Nephron (organoid): ENCODE data around the gene ATP8B1.
A peak's percentile ranks its signal among the peaks of the same experiment; 100 is the strongest.
"Not testable (repeated sequence)": the region's sequence is repeated elsewhere in the genome, so short reads cannot be mapped to it uniquely, and the experiment has no call there.

ENCODE experiments used
- H3K27ac Mint-ChIP-seq, 3 experiments: 2 replicates each; pipeline ENCODE4 v1.8.0; 2020; ENCODE audit warnings: mixed read lengths in 3 of 3, mild to moderate bottlenecking in 2 of 3, moderate library complexity in 1 of 3
- H3K27me3 Mint-ChIP-seq: 2 replicates; pipeline ENCODE4 v1.8.0; 2021; ENCODE audit warnings: low read depth, mild to moderate bottlenecking, moderate library complexity, mixed read lengths
- H3K36me3 Mint-ChIP-seq: 2 replicates; pipeline ENCODE4 v1.8.0; 2020; ENCODE audit warnings: low read depth, mixed read lengths
- H3K4me1 Mint-ChIP-seq: 2 replicates; pipeline ENCODE4 v1.8.0; 2020; ENCODE audit warnings: mixed read lengths
- H3K4me3 Mint-ChIP-seq, 3 experiments: 2 replicates each; pipeline ENCODE4 v1.8.0; 2020; ENCODE audit warnings: mild to moderate bottlenecking in 3 of 3, mixed read lengths in 3 of 3, moderate library complexity in 2 of 3
- H3K9me3 Mint-ChIP-seq: 2 replicates; pipeline ENCODE4 v1.8.0; 2020; ENCODE audit warnings: mixed read lengths
- TF ChIP-seq, protein P1 (sequence below), 3 experiments: fragments of 200-600 bp; sonication (generic); IDR thresholded peaks; one replicate each; pipeline ENCODE4 v1.5.0; 2021; ENCODE audit warnings: antibody characterized with exemption in 3 of 3; ENCODE audit not compliant: unreplicated experiment in 3 of 3

The ATP8B1 gene

DNA sequence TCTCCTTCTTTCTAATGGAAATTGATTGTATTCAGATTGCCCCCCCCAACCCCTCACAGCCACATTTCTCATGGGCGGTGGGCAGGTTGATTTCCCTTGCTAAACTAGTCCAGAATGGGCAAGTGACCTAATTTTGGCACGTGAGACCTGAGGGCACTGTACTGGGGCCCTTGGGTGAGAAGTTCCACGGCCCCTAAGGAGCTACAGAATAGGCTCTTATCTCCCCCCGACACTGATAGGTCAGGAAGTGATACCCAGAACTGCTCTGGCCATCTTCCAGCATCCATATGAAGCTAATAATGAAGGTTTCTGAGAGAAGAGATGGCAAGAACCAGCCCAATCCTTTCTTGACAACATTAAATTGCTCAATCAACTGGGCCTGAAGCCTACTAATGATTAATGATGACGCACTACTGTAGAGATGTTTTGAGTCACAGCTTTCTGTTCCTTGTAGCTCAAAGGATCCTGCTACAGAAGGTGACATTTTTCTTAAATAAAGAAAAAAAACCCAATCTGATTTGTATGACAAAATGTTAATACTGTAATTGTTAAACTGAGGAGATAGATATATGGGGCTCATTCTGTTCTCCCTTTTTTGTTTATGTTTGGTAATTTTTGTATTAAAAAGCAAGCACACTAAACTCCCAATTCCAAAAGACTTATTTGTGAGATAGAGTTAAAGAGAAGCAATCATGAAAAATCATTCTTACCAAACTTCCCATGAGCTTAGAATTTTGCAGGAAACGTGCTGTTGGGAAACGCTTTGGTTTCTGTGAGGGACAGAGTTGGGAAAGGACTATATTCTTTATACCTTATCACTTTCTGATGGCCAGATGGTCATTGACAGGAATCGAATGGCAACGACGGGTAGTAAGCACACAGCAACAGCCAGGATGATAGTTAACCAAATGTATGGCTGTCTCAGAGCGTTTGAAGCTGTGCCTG is 153.3 kb downstream of the ATP8B1 start:
- TF ChIP-seq, protein P1, sequence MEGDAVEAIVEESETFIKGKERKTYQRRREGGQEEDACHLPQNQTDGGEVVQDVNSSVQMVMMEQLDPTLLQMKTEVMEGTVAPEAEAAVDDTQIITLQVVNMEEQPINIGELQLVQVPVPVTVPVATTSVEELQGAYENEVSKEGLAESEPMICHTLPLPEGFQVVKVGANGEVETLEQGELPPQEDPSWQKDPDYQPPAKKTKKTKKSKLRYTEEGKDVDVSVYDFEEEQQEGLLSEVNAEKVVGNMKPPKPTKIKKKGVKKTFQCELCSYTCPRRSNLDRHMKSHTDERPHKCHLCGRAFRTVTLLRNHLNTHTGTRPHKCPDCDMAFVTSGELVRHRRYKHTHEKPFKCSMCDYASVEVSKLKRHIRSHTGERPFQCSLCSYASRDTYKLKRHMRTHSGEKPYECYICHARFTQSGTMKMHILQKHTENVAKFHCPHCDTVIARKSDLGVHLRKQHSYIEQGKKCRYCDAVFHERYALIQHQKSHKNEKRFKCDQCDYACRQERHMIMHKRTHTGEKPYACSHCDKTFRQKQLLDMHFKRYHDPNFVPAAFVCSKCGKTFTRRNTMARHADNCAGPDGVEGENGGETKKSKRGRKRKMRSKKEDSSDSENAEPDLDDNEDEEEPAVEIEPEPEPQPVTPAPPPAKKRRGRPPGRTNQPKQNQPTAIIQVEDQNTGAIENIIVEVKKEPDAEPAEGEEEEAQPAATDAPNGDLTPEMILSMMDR (IDR thresholded peaks at IDR 0.05; ENCODE audit: unreplicated experiment in 3 of 3): no peak
- Mint-ChIP-seq H3K27ac (no peak overlapping the region), H3K4me1 (no peaks in the 10 kb centered on the region), H3K27me3 (no peaks in the 10 kb centered on the region), H3K4me3 (no peak overlapping the region), H3K36me3 (peaks cover 29% of the 10 kb centered on the region), H3K9me3 (peaks cover 2% of the 10 kb centered on the region)

DNA sequence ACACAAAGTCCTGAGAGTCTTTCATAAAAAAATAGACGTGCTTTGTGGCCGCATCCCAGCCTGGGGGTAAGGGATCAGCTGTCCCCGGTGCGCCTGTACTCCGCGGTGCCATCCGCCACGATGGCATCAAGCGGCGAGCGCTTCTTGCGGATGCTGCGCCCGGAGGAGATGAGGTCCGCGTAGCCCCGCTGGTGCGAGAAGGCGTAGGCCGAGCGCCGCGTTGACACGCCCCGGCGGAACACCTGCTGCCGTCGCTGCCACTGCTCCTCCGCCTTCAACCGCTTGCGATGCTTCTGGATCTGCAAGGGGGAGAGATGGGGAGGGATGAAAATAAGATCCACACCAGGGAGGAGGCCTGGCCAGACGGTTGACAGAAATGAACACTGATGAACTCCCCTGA is 154.7 kb downstream of the ATP8B1 start:
- no peaks in the 10 kb centered on the region for H3K9me3 Mint-ChIP-seq
- no peak overlapping the region for H3K4me3 Mint-ChIP-seq
- H3K36me3 Mint-ChIP-seq: peaks cover 22% of the 10 kb centered on the region
- TF ChIP-seq, protein P1 (IDR thresholded peaks at IDR 0.05; ENCODE audit: unreplicated experiment in 3 of 3): no peak
- no peak overlapping the region for H3K27ac Mint-ChIP-seq
- no peaks in the 10 kb centered on the region for H3K4me1 Mint-ChIP-seq
- H3K27me3 Mint-ChIP-seq: no peaks in the 10 kb centered on the region

DNA sequence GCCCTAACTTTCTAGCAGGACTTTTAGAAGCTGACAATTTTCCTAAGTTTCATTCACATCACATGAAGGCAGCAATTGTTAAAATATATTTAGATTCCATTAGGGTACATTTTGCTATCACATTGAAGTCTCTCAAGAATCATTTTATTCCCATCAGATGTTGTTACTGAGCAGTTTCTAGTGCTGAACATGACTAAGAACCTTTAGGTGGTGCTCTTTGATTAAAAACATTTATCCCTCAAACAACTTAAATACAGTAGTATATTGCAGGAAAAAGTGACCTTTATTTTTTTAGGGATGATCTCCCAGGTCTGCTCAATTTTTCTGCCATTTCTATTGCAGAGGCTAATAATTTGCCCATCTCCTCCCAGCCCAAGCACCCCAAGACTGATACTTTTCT is 158.6 kb downstream of the ATP8B1 start:
- TF ChIP-seq, protein P1 (IDR thresholded peaks at IDR 0.05; ENCODE audit: unreplicated experiment in 3 of 3): peak in 2 of 3 experiments; percentile 23 to 32
- Mint-ChIP-seq H3K27me3 (peaks cover 4% of the 10 kb centered on the region), H3K27ac (peak overlapping the region in 2 of 3 experiments; percentile 31 to 63), H3K36me3 (peaks cover 37% of the 10 kb centered on the region), H3K9me3 (peaks cover 3% of the 10 kb centered on the region), H3K4me1 (no peaks in the 10 kb centered on the region), H3K4me3 (no peak overlapping the region)

DNA sequence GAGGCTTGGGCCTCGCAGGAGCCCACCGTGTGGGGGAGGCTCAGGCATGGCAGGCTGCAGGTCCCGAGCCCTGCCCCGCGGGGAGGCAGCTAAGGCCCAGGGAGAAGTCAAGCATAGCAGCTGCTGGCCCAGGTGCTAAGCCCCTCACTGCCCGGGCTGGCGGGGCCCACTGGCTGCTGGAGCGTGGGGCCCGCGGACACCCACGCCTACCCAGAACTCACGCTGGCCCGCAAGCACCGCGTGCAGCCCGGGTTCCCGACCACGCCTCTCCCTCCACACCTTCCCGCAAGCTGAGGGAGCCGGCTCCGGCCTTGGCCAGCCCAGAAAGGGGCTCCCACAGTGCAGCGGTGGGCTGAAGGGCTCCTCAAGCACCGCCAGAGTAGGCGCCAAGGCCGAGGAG is 159.4 kb downstream of the ATP8B1 start:
- H3K4me1 Mint-ChIP-seq, H3K4me3 Mint-ChIP-seq, H3K27ac Mint-ChIP-seq, H3K27me3 Mint-ChIP-seq, H3K9me3 Mint-ChIP-seq: not testable (repeated sequence)
- peaks cover 38% of the 10 kb centered on the region for H3K36me3 Mint-ChIP-seq

DNA sequence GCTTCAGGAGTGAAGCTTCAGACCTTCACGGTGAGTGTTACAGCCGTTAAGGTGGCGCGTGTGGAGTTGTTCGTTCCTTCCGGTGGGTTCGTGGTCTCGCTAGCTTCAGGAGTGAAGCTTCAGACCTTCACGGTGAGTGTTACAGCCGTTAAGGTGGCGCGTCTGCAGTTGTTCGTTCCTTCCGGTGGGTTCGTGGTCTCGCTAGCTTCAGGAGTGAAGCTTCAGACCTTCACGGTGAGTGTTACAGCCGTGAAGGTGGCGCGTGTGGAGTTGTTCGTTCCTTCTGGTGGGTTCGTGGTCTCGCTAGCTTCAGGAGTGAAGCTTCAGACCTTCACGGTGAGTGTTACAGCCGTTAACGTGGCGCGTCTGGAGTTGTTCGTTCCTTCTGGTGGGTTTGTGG is 160.7 kb downstream of the ATP8B1 start:
- H3K4me1 Mint-ChIP-seq: not testable (repeated sequence)
- peaks cover 41% of the 10 kb centered on the region for H3K36me3 Mint-ChIP-seq

DNA sequence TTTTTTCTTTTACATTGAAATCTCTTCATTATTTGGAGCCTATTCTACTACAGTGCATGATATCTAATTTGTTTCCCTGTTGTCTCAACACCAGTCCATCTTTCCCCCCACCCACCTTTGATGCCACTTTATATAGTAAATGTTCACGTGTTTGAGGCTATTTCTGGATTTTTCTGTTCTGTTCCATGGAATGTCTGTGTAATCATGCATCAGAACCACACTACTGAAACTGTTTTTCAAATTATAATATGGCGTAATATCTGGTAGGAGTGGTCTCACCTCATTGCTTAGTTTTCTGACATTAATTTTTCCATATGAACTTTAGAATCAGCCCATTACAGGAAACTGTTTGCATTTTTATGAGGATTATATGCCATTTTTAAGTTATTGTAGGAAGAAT is 162.4 kb downstream of the ATP8B1 start:
- Mint-ChIP-seq H3K36me3 (peaks cover 38% of the 10 kb centered on the region), H3K4me3 (no peak overlapping the region), H3K4me1 (no peaks in the 10 kb centered on the region), H3K27ac (no peak overlapping the region), H3K9me3 (peaks cover 3% of the 10 kb centered on the region), H3K27me3 (peaks cover 4% of the 10 kb centered on the region)
- TF ChIP-seq, protein P1 (IDR thresholded peaks at IDR 0.05; ENCODE audit: unreplicated experiment in 3 of 3): no peak

More for the DNA sequence above, 160.7 kb downstream of the ATP8B1 start:
- not testable (repeated sequence) for H3K27me3 Mint-ChIP-seq, H3K9me3 Mint-ChIP-seq, H3K4me3 Mint-ChIP-seq, H3K27ac Mint-ChIP-seq

DNA sequence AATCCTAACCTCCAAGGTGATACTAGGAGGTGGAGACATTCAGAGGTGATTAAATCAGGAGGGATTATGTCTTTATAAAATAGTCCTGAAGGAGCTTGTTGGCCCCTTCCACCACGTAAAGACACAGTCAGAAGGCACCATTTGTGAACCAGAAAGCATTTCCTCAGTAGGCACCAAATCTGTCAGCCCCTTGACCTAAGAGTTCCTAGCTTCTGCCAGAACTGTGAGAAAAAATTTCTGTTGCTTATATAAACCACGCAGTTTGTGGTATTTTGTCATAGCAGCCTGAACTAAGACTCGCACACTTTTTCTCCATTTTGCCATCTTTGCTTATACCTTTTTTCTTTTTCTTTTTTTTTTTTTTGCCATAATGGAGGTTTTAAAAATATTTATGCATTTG is 162.9 kb downstream of the ATP8B1 start:
- Mint-ChIP-seq H3K4me1 (peaks cover 4% of the 10 kb centered on the region), H3K27ac (no peak overlapping the region), H3K36me3 (peaks cover 38% of the 10 kb centered on the region), H3K9me3 (peaks cover 3% of the 10 kb centered on the region), H3K27me3 (peaks cover 4% of the 10 kb centered on the region), H3K4me3 (no peak overlapping the region)
- TF ChIP-seq, protein P1 (IDR thresholded peaks at IDR 0.05; ENCODE audit: unreplicated experiment in 3 of 3): no peak
